Parathyroid adenoma (tissue), 2 donors: ENCODE results near the gene CRYBA4.

Experiments used
- H2AFZ ChIP-seq: fragments of 300-600 bp; sonication (generic); one replicate; pipeline ENCODE4 v1.7.0; 2017; ENCODE audit warnings: antibody characterized with exemption, mild to moderate bottlenecking
- H3K27ac ChIP-seq: fragments of 300-600 bp; sonication (generic); one replicate; pipeline ENCODE4 v1.7.0; 2017
- H3K27me3 ChIP-seq: fragments of 300-600 bp; sonication (generic); one replicate; pipeline ENCODE4 v1.7.0; 2017; ENCODE audit warnings: low read length; ENCODE audit not compliant: control insufficient read depth, insufficient read depth
- H3K36me3 ChIP-seq: fragments of 300-600 bp; sonication (generic); one replicate; pipeline ENCODE4 v1.7.0; 2017; ENCODE audit warnings: low read length; ENCODE audit not compliant: control insufficient read depth, insufficient read depth
- H3K4me1 ChIP-seq: fragments of 300-600 bp; sonication (generic); one replicate; pipeline ENCODE4 v1.7.0; 2017; ENCODE audit warnings: control low read depth
- H3K4me2 ChIP-seq: fragments of 300-600 bp; sonication (generic); one replicate; pipeline ENCODE4 v1.7.0; 2017; ENCODE audit warnings: low read length
- H3K4me3 ChIP-seq: fragments of 300-600 bp; sonication (generic); one replicate; pipeline ENCODE4 v1.7.0; 2017; ENCODE audit warnings: low read depth, low read length
- H3K79me2 ChIP-seq: fragments of 300-600 bp; sonication (generic); one replicate; pipeline ENCODE4 v1.7.0; 2017; ENCODE audit warnings: control low read depth
- H3K9ac ChIP-seq: fragments of 300-600 bp; sonication (generic); one replicate; pipeline ENCODE4 v1.7.0; 2017; ENCODE audit warnings: mild to moderate bottlenecking
- H3K9me3 ChIP-seq: fragments of 300-600 bp; sonication (generic); one replicate; pipeline ENCODE4 v1.7.0; 2017; ENCODE audit warnings: low read length; ENCODE audit not compliant: control insufficient read depth
- TF ChIP-seq, protein P1 (sequence below): fragments of 300-600 bp; sonication (generic); IDR thresholded peaks from one replicate; pipeline ENCODE4 v1.7.0; 2017; ENCODE audit warnings: antibody characterized with exemption, mild to moderate bottlenecking
- donor health status: primary hyperparathyroidism.

CRYBA4 gene

DNA sequence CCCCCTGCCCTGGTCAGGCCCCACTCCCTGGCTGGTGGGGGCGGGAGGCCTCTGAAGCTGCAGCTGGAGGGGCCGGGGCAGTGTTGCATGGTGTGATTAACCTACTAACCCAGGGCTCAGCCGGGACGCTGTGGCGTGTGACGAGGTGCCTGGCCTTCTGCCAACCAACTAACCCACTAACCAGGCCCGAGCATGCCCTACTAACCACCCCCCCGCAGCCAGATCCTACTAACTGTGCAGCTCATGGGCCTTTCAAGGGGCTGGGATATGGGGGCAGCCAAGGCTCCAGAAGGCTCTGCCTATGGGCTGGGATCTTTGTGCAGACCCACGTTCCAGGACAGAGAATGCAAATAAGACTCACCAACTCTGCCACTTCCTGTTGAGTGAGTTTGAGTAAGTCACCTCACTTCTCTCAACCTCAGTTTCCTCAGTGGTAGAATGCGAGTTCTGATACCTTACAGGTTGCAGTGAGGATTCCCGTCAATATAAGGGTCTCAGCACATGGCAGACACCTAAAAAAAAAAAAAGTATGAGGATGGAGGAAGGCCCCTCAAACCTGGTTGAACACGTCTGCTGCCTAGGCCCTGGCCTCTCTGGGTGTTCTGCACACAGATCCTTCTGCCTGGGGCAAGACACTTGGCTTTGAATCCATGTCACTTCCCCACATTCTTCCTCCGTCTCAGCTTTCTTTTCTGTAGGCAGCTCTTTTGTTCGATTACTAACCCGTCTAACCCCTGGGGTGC lies 49.7 kb downstream of the CRYBA4 start:
- no peak overlapping the region for H3K9ac ChIP-seq
- H3K36me3 ChIP-seq: no peaks in the 10 kb centered on the region
- H3K4me1 ChIP-seq: peaks cover 8% of the 10 kb centered on the region
- H3K27ac ChIP-seq: peak overlapping the region; percentile 83
- no peaks in the 10 kb centered on the region for H3K79me2 ChIP-seq
- H3K9me3 ChIP-seq: no peaks in the 10 kb centered on the region
- H3K4me3 ChIP-seq: no peak overlapping the region
- H3K27me3 ChIP-seq: no peaks in the 10 kb centered on the region
- H2AFZ ChIP-seq: peak overlapping the region; percentile 89
- H3K4me2 ChIP-seq: no peak overlapping the region
- TF ChIP-seq, protein P1, sequence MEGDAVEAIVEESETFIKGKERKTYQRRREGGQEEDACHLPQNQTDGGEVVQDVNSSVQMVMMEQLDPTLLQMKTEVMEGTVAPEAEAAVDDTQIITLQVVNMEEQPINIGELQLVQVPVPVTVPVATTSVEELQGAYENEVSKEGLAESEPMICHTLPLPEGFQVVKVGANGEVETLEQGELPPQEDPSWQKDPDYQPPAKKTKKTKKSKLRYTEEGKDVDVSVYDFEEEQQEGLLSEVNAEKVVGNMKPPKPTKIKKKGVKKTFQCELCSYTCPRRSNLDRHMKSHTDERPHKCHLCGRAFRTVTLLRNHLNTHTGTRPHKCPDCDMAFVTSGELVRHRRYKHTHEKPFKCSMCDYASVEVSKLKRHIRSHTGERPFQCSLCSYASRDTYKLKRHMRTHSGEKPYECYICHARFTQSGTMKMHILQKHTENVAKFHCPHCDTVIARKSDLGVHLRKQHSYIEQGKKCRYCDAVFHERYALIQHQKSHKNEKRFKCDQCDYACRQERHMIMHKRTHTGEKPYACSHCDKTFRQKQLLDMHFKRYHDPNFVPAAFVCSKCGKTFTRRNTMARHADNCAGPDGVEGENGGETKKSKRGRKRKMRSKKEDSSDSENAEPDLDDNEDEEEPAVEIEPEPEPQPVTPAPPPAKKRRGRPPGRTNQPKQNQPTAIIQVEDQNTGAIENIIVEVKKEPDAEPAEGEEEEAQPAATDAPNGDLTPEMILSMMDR: no peak

DNA sequence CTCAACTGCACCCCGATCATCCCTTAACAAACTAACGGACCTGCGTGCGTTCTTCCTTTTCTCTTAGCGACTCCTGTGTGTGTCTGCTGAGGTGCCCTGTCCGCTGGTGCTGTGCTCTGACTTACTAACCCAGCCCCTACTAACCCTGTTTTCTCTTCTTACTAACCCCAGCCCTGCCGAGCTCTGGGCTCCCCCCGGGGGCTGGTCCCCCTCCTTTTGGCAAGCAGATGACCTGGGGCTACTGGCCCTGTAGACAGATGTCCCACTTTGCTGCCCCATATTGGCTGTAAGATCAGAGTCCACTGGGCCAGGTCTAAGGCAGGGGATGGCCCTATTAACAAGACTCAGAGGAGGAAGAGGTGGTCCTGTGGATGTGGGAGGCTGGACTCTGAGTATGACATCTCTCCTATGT lies 50.3 kb downstream of the CRYBA4 start:
- TF ChIP-seq, protein P1: no peak
- Histone ChIP-seq H3K36me3 (no peaks in the 10 kb centered on the region), H2AFZ (peak overlapping the region; percentile 89), H3K27me3 (no peaks in the 10 kb centered on the region), H3K4me1 (peaks cover 8% of the 10 kb centered on the region), H3K27ac (peak overlapping the region; percentile 83), H3K9ac (no peak overlapping the region), H3K4me2 (peak overlapping the region; percentile 70), H3K9me3 (no peaks in the 10 kb centered on the region), H3K79me2 (no peaks in the 10 kb centered on the region), H3K4me3 (peak overlapping the region; percentile 81)

GRCh38 chr22:26672590-26673468 lies 51.1 kb downstream of the CRYBA4 start:
- TF ChIP-seq, protein P1: no peak
- Histone ChIP-seq H3K4me2 (peak overlapping the region; percentile 70), H2AFZ (peak overlapping the region; percentile 89), H3K79me2 (no peaks in the 10 kb centered on the region), H3K4me3 (peak overlapping the region; percentile 81), H3K27ac (peak overlapping the region; percentile 83), H3K9me3 (no peaks in the 10 kb centered on the region), H3K36me3 (no peaks in the 10 kb centered on the region), H3K27me3 (no peaks in the 10 kb centered on the region), H3K9ac (no peak overlapping the region), H3K4me1 (peaks cover 8% of the 10 kb centered on the region)

- TF ChIP-seq, protein P1: no peak
- Histone ChIP-seq H3K27me3 (no peaks in the 10 kb centered on the region), H3K9ac (no peak overlapping the region), H2AFZ (peak overlapping the region; percentile 89), H3K4me3 (peak overlapping the region; percentile 81), H3K79me2 (no peaks in the 10 kb centered on the region), H3K9me3 (no peaks in the 10 kb centered on the region), H3K27ac (peak overlapping the region; percentile 83), H3K36me3 (no peaks in the 10 kb centered on the region), H3K4me1 (peaks cover 8% of the 10 kb centered on the region), H3K4me2 (peak overlapping the region; percentile 70)
Measured at GRCh38 chr22:26673486-26673885, 51.7 kb downstream of the CRYBA4 start.
